MCF 10A (cell line): ENCODE results near the gene USP6NL. TPM values are rescaled to one million over a fixed set of nuclear protein-coding genes. Genes with fewer than 3 reads are reported as not detected.

Experiments used
- BruUV-seq: library from RNA; stranded (reverse); fragments of 400-500 nt; replicated peaks from 2 replicates; lab custom pipeline; 2021; lab: Mats Ljungman, UMichigan
- CTCF ChIA-PET: fragments of 300-600 bp; sonication (Branson Sonifier 250); formaldehyde crosslinking; extraction: SDS; loops from one replicate; lab custom pipeline; 2021; ENCODE audit warnings: antibody characterized with exemption, inconsistent platforms; lab: Yijun Ruan, JAX
- POLR2A ChIA-PET: fragments of 300-600, 350-650 bp; sonication (Branson Sonifier 250); formaldehyde crosslinking; extraction: SDS; loops from one replicate; lab custom pipeline; 2020; ENCODE audit warnings: antibody characterized with exemption, inconsistent platforms; lab: Yijun Ruan, JAX
- DNase-seq: peaks from one replicate; pipeline ENCODE4 v3.0.0-alpha.2; 2018; ENCODE audit not compliant: unreplicated experiment
- H3K27ac Mint-ChIP-seq: one replicate; pipeline ENCODE4 v1.8.0; 2022; ENCODE audit warnings: mild to moderate bottlenecking, low read depth, mixed read lengths; ENCODE audit not compliant: unreplicated experiment
- H3K27me3 Mint-ChIP-seq: one replicate; pipeline ENCODE4 v1.8.0; 2022; ENCODE audit warnings: mixed read lengths; ENCODE audit not compliant: insufficient read depth, unreplicated experiment
- H3K36me3 Mint-ChIP-seq: one replicate; pipeline ENCODE4 v1.8.0; 2022; ENCODE audit warnings: mild to moderate bottlenecking, moderate library complexity, mixed read lengths; ENCODE audit not compliant: insufficient read depth, unreplicated experiment
- H3K4me1 Mint-ChIP-seq: one replicate; pipeline ENCODE4 v1.8.0; 2022; ENCODE audit warnings: mixed read lengths; ENCODE audit not compliant: insufficient read depth, unreplicated experiment
- H3K4me3 Mint-ChIP-seq: one replicate; pipeline ENCODE4 v1.8.0; 2022; ENCODE audit warnings: mild to moderate bottlenecking, moderate library complexity, mixed read lengths; ENCODE audit not compliant: unreplicated experiment
- H3K9me3 Mint-ChIP-seq: one replicate; pipeline ENCODE4 v1.8.0; 2022; ENCODE audit warnings: mixed read lengths; ENCODE audit not compliant: unreplicated experiment
- intact Hi-C: fragments of 100-400 bp; cut with micrococcal nuclease; formaldehyde crosslinking; loops from 2 replicates; pipeline ENCODE4 v1.14.1; 2022
- total RNA-seq: library from RNA; stranded (reverse); gene quantifications from 2 replicates; pipeline ENCODE4 v1.2.3, GENCODE V29; 2022
- TF ChIP-seq, protein P1 (sequence below): fragments of 200-600 bp; IDR thresholded peaks from one replicate; pipeline ENCODE4 v1.8.0; 2022; ENCODE audit warnings: antibody characterized with exemption, mild to moderate bottlenecking; ENCODE audit not compliant: unreplicated experiment

USP6NL gene
- total RNA-seq, 1 experiment from 2014 or later: 19.2 TPM

DNA sequence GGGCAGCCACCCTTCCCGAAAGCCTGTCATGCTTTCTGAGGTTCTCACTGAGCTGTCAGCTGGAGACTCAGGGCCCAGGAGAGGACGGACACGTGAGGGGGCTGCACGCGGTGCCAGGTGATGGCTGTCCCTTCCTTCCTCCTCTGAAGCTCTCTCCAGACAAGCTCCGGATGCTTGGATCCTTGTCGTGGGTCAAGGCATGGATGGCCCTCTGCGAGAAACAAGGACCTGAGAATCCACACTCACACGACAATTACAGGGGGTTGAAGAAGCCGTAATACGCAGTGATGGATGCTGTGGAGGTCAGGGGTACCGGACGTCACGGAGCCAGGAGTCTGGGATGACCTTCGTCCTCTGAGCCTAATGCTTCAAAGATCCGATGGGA is 170.3 kb downstream of the USP6NL start:
- BruUV-seq: no TSS peak
- ChIA-PET CTCF (interaction anchor here (1.0 kb wide), 1 partner anchor 17 kb away, joined by 4 read pairs; no protein-coding TSS in a partner anchor), POLR2A (interaction anchor here (0.7 kb wide), 1 partner anchor 203 kb away, joined by 4 read pairs; no protein-coding TSS in a partner anchor)
- TF ChIP-seq, protein P1, sequence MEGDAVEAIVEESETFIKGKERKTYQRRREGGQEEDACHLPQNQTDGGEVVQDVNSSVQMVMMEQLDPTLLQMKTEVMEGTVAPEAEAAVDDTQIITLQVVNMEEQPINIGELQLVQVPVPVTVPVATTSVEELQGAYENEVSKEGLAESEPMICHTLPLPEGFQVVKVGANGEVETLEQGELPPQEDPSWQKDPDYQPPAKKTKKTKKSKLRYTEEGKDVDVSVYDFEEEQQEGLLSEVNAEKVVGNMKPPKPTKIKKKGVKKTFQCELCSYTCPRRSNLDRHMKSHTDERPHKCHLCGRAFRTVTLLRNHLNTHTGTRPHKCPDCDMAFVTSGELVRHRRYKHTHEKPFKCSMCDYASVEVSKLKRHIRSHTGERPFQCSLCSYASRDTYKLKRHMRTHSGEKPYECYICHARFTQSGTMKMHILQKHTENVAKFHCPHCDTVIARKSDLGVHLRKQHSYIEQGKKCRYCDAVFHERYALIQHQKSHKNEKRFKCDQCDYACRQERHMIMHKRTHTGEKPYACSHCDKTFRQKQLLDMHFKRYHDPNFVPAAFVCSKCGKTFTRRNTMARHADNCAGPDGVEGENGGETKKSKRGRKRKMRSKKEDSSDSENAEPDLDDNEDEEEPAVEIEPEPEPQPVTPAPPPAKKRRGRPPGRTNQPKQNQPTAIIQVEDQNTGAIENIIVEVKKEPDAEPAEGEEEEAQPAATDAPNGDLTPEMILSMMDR: no peak
- Mint-ChIP-seq H3K9me3 (no peaks in the 10 kb centered on the region), H3K27me3 (peaks cover 47% of the 10 kb centered on the region), H3K36me3 (no peaks in the 10 kb centered on the region), H3K27ac (no peak overlapping the region), H3K4me3 (no peak overlapping the region), H3K4me1 (no peaks in the 10 kb centered on the region)
- intact Hi-C loops: no loop called here
- DNase-seq: no peak

DNA sequence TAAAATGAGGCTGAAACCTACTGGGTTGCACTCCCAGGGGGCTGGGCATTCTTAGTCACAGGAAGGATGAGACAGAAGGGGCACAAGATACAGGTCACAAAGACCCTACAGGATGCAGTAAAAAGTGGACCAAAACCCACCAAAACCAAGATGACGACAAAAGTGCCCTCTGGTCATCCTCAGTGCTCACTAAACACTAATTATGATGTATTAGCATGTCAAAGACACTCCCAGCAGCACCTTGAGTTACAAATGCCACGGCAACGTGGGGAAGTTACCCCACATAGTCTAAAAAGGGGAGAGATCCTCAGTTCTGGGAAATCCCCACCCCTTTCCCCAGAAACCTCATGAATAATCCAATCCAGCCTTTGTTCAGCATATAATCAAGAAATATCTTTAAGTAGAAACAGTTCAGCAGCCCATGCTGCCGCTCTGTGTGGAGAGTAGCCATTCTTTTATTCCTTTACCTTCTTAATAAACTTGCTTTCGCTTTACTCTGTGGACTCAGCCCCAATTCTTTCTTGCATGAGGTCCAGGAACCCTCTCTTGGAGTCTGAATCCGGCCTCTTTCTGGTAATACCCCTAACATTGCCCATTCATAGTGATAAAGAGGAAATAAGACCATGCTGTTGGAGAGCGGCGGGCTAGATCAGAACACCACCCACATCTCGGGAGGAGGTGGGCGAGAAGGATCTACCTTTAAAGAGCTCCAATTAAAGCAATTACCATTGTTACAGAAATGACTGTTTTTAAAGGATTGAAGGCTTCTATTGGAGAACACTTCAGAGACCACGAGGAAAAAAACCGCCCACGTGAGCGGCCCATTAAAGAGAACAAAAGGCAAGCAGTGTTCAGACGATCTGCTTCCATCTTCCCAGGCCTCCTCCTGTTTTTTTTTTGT is 170.9 kb downstream of the USP6NL start:
- ChIA-PET POLR2A (interaction anchor here (0.7 kb wide), 1 partner anchor 202 kb away, joined by 4 read pairs; no protein-coding TSS in a partner anchor), CTCF (interaction anchor here (0.6 to 1.0 kb wide), 2 partner anchors 11 to 17 kb away, joined by 4 read pairs; no protein-coding TSS in a partner anchor)
- no peak overlapping the region for H3K27ac Mint-ChIP-seq
- no TSS peak for BruUV-seq
- H3K4me1 Mint-ChIP-seq: no peaks in the 10 kb centered on the region
- H3K4me3 Mint-ChIP-seq: no peak overlapping the region
- no peaks in the 10 kb centered on the region for H3K9me3 Mint-ChIP-seq
- TF ChIP-seq, protein P1: no peak
- no peak for DNase-seq
- intact Hi-C loops: no loop called here
- H3K36me3 Mint-ChIP-seq: no peaks in the 10 kb centered on the region
- peaks cover 47% of the 10 kb centered on the region for H3K27me3 Mint-ChIP-seq

DNA sequence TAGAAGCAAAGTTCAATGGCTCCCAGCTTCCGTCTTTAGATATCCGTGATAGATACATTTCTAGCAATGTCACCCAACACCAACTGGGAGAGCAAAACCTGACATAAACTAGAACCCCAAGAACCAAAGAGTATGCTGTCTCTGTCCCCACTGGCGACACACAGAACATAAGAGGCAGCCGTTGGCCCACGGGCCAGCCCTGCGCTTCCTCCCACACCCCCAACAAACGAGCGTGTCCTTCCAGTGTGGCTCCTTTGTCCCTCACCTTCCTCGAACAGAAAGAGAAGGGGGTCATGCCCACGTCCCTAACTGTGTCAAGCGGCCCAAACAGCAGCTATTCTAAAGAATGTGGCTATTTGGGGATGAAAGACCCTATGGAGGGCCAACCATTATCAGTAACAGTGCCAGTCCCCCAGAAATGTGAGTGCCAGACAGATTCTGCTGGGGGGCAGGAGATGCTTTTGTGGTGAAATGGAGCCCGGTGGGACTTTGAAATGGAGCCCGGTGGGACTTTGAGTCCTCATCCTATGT is 171.9 kb downstream of the USP6NL start:
- no peaks in the 10 kb centered on the region for H3K36me3 Mint-ChIP-seq
- H3K4me1 Mint-ChIP-seq: no peaks in the 10 kb centered on the region
- no peak overlapping the region for H3K4me3 Mint-ChIP-seq
- TF ChIP-seq, protein P1: no peak
- ChIA-PET CTCF (interaction anchor here (0.6 kb wide), 1 partner anchor 12 kb away, joined by 4 read pairs; no protein-coding TSS in a partner anchor), POLR2A (no interaction called here)
- H3K9me3 Mint-ChIP-seq: no peaks in the 10 kb centered on the region
- DNase-seq: no peak
- no peak overlapping the region for H3K27ac Mint-ChIP-seq
- peaks cover 47% of the 10 kb centered on the region for H3K27me3 Mint-ChIP-seq
- intact Hi-C loops: no loop called here
- no TSS peak for BruUV-seq
